ENCODE measurements around the gene AP2A2. TPM values are rescaled to one million over a fixed set of nuclear protein-coding genes. Genes with fewer than 3 reads are reported as not detected.

Gene AP2A2
- total RNA-seq, 2 donors from 2014 or later = 69.1 to 76.2 TPM

DNA sequence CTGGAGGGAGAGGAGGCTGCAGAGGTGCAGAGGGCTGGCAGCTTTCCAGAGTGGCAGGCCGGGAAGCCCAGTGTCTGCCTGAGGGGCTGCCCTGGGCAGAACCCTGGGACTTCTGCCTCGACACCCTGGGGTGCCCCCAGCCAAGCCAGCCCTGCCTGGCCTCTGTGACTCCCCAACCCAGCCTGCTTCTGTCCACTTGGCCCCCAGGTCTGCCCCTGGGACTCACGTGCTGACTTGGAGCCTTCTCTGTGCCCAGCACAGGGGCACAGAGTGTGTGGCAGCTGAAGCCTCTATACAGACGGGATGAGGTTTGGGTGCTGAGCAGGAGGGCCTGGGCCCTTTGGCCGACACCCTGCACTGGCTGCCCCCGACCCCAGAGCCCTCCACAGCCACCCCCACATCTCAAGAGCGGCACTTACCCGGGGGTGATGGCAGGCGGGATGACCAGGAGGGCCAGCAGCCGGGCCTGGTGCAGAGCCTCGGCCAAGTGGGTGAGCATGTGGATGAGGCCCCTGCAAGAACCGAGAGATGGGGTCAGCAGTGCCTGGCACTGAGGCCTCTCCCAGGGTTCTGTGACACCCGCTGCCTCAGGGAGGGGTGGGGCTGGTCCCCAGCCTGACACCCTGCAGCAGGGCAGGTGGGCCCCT is 32.5 kb upstream of the AP2A2 start:
- Mint-ChIP-seq H3K4me3 (no peak overlapping the region), H3K9me3 (no peaks in the 10 kb centered on the region), H3K27me3 (no peaks in the 10 kb centered on the region), H3K36me3 (ENCODE audit: low read depth) (no peaks in the 10 kb centered on the region), H3K4me1 (no peaks in the 10 kb centered on the region), H3K27ac (no peak overlapping the region)
- ATAC-seq (replicated peaks) = no peak

DNA sequence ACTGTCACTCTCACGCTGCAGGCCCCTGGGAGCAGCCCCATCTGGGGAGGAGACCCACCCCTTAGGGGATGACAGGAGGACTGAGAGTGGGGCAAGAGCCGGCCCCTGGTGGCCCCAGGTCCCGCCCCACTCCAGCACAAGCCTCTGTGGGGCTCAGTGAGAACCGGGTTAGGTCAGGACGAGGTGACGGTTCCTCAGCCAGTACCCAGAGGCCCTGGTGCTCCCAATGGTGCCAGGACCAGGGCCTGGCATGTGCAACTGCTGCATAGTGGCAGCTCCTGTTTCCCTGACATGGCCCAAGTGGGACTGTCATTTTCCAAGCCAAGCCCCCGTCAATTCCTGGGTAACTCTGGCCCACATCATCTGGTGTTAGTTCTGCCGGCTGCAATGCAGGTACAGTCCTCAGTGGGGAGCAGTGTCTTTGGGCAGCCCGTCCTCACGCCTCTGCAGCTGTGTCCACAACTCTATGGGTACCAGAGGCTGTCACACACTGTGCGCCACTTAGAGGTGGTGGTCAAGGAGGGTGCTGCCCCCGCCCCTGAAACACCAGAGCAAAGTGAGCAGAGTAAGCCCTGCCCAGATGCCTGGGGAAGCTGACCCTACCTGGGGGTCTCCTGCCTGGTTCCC is 31.0 kb upstream of the AP2A2 start:
- peaks cover 4% of the 10 kb centered on the region for H3K36me3 Mint-ChIP-seq (ENCODE audit: low read depth)
- ATAC-seq (replicated peaks) = no peak

GRCh38 chr11:895331-896110 is 30.1 kb upstream of the AP2A2 start:
- Mint-ChIP-seq H3K9me3 (no peaks in the 10 kb centered on the region), H3K27me3 (no peaks in the 10 kb centered on the region), H3K27ac (peak overlapping the region; percentile 28), H3K36me3 (ENCODE audit: low read depth) (peaks cover 11% of the 10 kb centered on the region), H3K4me1 (no peaks in the 10 kb centered on the region), H3K4me3 (no peak overlapping the region)
- ATAC-seq (replicated peaks) = no peak

More for the DNA sequence above, 31.0 kb upstream of the AP2A2 start:
- Mint-ChIP-seq H3K9me3 (no peaks in the 10 kb centered on the region), H3K27me3 (no peaks in the 10 kb centered on the region), H3K27ac (no peak overlapping the region), H3K4me1 (no peaks in the 10 kb centered on the region), H3K4me3 (no peak overlapping the region)

- Mint-ChIP-seq H3K27me3 (no peaks in the 10 kb centered on the region), H3K27ac (no peak overlapping the region), H3K4me3 (no peak overlapping the region), H3K4me1 (peaks cover 6% of the 10 kb centered on the region), H3K9me3 (no peaks in the 10 kb centered on the region), H3K36me3 (ENCODE audit: low read depth) (peaks cover 29% of the 10 kb centered on the region)
- no peak for ATAC-seq (replicated peaks)
These were observed 28.2 kb upstream of the AP2A2 start for GRCh38 chr11:897253-898142.

DNA sequence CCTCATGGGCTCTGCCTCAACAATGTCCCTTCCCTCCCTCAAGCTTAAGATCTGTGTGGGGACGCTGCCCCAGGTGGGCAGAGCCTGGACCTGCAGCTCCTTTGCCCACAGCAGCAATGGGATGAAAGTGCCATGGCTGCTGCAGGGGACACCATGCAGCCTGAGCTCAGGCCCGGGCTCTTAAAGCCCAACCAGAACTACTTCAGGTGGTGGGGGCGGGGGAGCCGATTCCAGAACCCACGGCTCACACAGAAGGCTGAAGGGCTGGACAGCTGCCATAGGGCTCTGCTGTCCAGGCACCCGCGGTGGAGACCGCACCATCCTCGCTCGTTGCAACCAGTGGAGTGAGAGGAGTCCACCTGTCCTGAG is 27.5 kb upstream of the AP2A2 start:
- no peaks in the 10 kb centered on the region for H3K9me3 Mint-ChIP-seq
- no peak overlapping the region for H3K27ac Mint-ChIP-seq
- no peaks in the 10 kb centered on the region for H3K27me3 Mint-ChIP-seq
- peaks cover 6% of the 10 kb centered on the region for H3K4me1 Mint-ChIP-seq
- peaks cover 35% of the 10 kb centered on the region for H3K36me3 Mint-ChIP-seq (ENCODE audit: low read depth)
- H3K4me3 Mint-ChIP-seq = no peak overlapping the region
- ATAC-seq (replicated peaks) = no peak

GRCh38 chr11:898540-899190 is 27.0 kb upstream of the AP2A2 start:
- ATAC-seq (replicated peaks) = no peak
- H3K27ac Mint-ChIP-seq = no peak overlapping the region
- H3K27me3 Mint-ChIP-seq = no peaks in the 10 kb centered on the region
- H3K9me3 Mint-ChIP-seq = no peaks in the 10 kb centered on the region
- no peak overlapping the region for H3K4me3 Mint-ChIP-seq
- peaks cover 40% of the 10 kb centered on the region for H3K36me3 Mint-ChIP-seq (ENCODE audit: low read depth)
- H3K4me1 Mint-ChIP-seq = peaks cover 6% of the 10 kb centered on the region

- H3K4me1 Mint-ChIP-seq = peaks cover 6% of the 10 kb centered on the region
- no peak overlapping the region for H3K4me3 Mint-ChIP-seq
- H3K27ac Mint-ChIP-seq = no peak overlapping the region
- H3K36me3 Mint-ChIP-seq (ENCODE audit: low read depth) = peaks cover 51% of the 10 kb centered on the region
- no peaks in the 10 kb centered on the region for H3K27me3 Mint-ChIP-seq
- ATAC-seq (replicated peaks) = no peak
- H3K9me3 Mint-ChIP-seq = no peaks in the 10 kb centered on the region
These were observed 25.9 kb upstream of the AP2A2 start for GRCh38 chr11:899724-900123.

GRCh38 chr11:900545-900944 is 25.1 kb upstream of the AP2A2 start:
- Mint-ChIP-seq H3K36me3 (ENCODE audit: low read depth) (peaks cover 57% of the 10 kb centered on the region), H3K27me3 (no peaks in the 10 kb centered on the region), H3K27ac (no peak overlapping the region), H3K4me1 (peaks cover 6% of the 10 kb centered on the region), H3K9me3 (no peaks in the 10 kb centered on the region), H3K4me3 (no peak overlapping the region)
- no peak for ATAC-seq (replicated peaks)

DNA sequence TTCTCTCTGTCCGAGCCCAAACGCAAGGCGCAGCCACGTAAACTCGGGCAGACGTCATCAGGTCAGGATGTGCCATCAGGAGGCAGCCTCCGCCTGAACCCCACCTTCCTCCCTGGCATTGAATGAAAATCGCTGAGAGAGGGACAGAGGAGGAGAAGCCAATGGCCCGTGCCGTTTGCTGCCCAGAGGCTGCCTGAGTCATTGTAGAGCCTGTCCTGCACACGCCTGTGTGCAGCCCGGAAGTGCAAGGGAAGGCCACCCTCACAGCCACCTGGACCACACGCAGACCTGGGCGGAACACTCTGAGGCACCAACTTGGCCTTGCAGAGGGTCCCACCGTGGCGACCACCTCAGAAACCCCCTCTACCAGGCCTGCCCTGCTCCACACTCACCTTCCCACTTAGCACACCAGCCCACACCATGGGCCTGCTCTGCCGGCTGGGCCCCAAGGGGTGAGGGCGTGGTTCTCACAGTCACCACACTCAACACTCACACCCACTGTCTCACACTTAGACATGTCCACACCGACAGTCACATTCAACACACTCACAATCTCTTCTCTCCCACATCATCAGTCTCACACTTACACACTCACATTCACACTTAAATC is 24.1 kb upstream of the AP2A2 start:
- peaks cover 61% of the 10 kb centered on the region for H3K36me3 Mint-ChIP-seq (ENCODE audit: low read depth)
- no peak overlapping the region for H3K27ac Mint-ChIP-seq
- peaks cover 6% of the 10 kb centered on the region for H3K4me1 Mint-ChIP-seq
- H3K27me3 Mint-ChIP-seq = no peaks in the 10 kb centered on the region
- H3K9me3 Mint-ChIP-seq = no peaks in the 10 kb centered on the region
- no peak overlapping the region for H3K4me3 Mint-ChIP-seq
- ATAC-seq (replicated peaks) = no peak

DNA sequence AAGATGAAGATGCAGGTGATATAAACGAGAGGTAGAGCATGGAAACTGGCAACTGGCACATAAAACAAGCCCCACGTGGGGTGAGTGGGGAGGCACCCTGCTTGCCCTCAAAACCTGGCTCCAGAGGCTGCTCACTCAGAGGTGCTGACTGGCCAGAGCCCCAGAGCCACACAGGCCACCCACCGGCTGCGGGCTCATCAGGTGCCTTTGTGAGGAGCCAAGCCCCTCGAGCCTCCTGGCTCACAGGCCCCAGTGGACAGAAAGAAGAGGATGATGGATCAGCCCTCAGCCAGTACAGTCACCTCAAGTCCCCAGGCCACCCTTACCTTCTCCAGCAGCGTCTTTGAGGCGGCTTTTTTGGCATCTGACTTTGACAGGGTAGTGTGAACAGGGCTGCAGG is 21.3 kb upstream of the AP2A2 start:
- Mint-ChIP-seq H3K27ac (no peak overlapping the region), H3K9me3 (no peaks in the 10 kb centered on the region), H3K4me1 (peaks cover 11% of the 10 kb centered on the region), H3K36me3 (ENCODE audit: low read depth) (peaks cover 65% of the 10 kb centered on the region), H3K4me3 (no peak overlapping the region), H3K27me3 (no peaks in the 10 kb centered on the region)
- no peak for ATAC-seq (replicated peaks)

GRCh38 chr11:905952-906351 is 19.7 kb upstream of the AP2A2 start:
- H3K27me3 Mint-ChIP-seq = no peaks in the 10 kb centered on the region
- H3K4me3 Mint-ChIP-seq = no peak overlapping the region
- H3K36me3 Mint-ChIP-seq (ENCODE audit: low read depth) = peaks cover 54% of the 10 kb centered on the region
- no peak for ATAC-seq (replicated peaks)
- H3K9me3 Mint-ChIP-seq = no peaks in the 10 kb centered on the region
- no peak overlapping the region for H3K27ac Mint-ChIP-seq
- peaks cover 11% of the 10 kb centered on the region for H3K4me1 Mint-ChIP-seq

DNA sequence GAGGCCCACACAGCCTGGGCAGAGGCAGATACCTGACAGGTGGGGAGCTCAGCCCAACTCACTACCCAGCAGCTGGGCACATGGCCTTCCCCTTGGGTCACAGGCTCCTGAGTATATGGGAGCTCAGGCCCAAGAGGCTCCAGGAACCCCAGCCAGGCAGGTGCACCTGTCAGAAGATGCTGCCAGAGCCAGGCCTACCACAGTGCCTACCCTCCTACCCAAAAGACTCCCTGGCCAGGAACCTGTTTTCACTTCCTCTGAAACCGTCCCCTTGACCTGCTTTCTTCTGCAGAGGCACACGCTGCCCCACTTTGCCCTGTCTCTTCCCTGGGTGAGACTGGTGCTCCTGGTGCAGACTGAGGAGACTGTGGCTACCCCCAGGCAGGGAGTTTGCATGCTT is 18.0 kb upstream of the AP2A2 start:
- Mint-ChIP-seq H3K27ac (no peak overlapping the region), H3K4me3 (peak overlapping the region; percentile 81), H3K36me3 (ENCODE audit: low read depth) (peaks cover 44% of the 10 kb centered on the region), H3K27me3 (no peaks in the 10 kb centered on the region), H3K4me1 (peaks cover 10% of the 10 kb centered on the region), H3K9me3 (no peaks in the 10 kb centered on the region)
- ATAC-seq (replicated peaks) = no peak

DNA sequence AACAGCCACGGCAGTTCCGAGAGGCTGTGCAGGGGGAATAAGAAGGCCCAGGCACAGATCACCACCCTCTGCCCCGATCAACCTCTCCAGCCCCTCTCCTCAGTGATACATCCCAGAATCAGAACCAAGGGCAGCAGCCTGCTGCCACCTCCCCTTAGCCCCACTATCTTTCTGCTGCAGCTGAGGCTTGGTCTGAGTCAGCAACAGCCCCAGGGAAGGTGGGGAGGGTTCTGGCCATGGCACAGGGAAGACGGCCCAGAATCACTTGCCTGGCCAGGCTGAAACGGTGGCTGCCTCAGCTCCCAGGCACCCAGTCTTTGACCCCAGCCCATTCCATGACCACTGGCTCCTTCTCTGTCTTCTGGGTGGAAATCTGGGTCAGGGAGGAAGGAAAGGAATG is 17.4 kb upstream of the AP2A2 start:
- Mint-ChIP-seq H3K4me3 (peak overlapping the region; percentile 81), H3K36me3 (ENCODE audit: low read depth) (peaks cover 38% of the 10 kb centered on the region), H3K27me3 (no peaks in the 10 kb centered on the region), H3K27ac (no peak overlapping the region), H3K4me1 (peaks cover 10% of the 10 kb centered on the region), H3K9me3 (no peaks in the 10 kb centered on the region)
- ATAC-seq (replicated peaks) = no peak

Data from activated T-helper 17 cell treated with anti-CD3 and anti-CD28 coated beads, Interleukin-2, amount 50 U/mL, for 72 hours (primary cell).